GM04503 (cell line): Measurements from ENCODE around the gene ROR1.
A peak's percentile ranks its signal among the peaks of the same experiment; 100 is the strongest.
"Not testable (repeated sequence)": the region's sequence is repeated elsewhere in the genome, so short reads cannot be mapped to it uniquely, and the experiment has no call there.

ENCODE experiments used
- DNase-seq: peaks from one replicate; pipeline ENCODE4 v3.0.0-alpha.2; 2012; ENCODE audit warnings: low read depth

Gene ROR1

DNA sequence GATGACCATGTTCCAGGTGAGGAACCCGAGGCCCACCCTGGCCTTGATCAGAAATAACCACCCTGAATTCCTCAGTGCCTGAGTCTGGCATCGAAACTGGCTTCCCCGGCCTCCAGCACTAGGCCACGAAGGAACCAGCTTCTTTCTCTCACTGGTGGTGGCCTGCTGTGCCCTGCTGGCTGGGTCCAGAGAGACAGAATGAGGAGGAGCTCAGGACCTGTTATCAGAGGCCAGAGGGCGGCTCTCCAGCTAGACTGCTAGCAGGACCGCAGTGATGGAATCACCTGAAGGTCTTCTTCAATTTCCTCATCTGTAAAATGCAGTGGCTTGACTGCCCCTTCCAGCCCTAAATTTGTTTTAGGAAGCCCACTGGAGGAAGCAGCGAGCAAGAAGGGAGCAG is 20.5 kb downstream of the ROR1 start:
- DNase-seq, result no peak

DNA sequence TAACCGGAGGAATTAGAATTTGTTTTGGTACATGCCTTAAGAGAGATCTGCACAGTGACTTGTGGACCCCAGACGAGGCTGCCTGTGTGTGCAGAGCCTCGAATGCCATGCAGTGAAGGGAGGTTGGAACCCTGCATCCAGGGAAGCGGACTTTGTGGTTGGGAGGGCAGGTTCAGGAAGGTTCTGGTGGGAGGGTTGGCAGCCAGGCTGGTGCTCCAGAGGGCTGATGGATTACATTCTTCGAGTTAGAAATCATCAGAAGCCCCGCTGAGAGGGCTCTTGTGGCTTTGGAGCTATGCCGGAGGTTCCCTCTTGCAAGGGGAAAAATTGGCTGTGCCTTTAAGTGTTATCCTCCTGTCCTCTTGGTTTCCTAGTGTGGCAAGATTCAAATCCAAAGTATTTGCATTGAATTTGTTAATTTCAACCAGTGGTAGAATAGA is 21.1 kb downstream of the ROR1 start:
- no peak for DNase-seq

DNA sequence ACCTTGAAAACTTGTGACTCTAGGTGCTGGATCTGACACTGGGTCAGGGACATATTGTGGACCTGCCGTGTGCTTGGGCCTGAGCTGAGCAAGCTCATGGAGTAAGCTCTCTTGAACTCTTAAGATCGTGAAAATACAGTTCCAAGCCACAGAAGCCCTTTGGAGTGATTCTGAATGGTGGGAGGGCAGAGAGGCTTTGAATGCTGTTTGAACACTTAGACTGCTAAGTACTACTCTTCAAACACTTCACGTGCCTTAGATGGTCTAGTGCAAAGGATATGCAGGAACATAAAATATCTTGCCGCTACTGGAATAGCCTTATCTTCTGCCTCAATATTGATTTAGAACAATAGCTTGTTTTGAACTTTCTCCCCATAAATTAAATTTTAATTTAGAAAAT is 21.6 kb downstream of the ROR1 start:
- DNase-seq, result no peak

DNA sequence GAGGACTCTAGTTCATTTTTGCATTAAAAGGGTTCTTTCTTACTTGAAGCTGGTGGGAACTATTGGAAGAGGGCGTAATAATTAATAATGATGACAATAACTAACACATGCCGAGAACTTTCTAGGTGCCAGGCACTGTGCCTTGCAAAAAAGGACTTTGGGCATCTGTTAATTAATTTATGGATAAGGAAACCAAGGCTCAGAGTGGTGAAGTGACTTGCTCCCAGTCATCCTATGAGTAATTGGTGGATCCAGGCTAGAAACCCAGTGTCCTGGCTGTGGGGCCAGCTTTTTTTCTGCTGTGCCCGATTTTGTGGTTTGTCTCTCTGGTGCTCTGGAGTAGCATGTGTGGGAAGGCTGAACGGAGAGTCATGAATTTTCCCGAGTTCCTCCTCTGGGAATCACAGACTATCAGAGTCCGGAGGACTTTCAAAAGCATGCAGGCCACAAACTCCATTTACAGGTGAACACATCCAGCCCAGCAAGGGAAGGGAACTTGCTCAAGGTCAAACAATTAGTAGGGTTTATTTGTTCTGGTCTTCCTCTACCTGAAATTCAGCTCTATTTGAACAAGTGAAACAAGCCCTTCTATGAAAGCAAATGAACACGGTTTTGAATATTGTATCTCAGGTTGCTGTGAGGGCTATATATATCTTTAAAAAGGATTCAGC is 23.4 kb downstream of the ROR1 start:
- no peak for DNase-seq

DNA sequence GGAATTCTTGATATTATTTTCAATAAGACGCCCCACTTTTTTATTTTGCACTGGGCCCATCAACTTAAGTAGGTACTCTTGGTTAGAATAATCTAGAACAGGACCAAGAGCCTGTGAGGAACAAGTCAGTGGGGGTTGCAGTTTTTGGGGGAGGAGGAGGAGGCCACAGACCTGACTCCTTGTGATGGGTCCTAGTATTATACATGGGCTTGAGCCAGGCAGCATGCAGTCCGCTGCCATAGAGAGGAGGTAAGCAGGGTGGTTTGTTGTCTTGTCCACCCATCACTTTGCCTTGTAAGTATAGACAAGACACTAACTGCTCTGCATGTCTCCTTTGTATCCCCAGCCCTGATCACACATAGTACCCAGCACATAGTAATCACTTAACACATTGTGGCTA is 24.5 kb downstream of the ROR1 start:
- no peak for DNase-seq

DNA sequence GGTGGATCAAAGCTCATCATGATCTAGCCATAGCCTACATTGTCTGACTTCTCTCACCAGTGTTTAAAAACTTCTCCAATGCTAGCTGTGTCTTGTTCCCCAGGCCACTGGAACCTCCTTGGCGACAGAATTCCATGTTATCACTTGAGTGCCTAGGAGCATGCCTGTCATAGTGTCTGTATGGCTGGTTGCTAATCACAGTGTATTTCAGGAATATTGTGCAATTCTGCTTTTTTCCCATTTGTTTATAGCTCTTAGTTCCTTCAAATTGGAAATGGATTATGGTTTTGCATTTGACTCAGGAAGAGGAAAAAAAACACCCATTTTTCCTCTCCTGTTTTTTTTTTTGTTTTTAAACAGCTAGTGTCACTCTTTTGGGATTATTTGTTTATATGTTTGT is 25.5 kb downstream of the ROR1 start:
- no peak for DNase-seq

DNA sequence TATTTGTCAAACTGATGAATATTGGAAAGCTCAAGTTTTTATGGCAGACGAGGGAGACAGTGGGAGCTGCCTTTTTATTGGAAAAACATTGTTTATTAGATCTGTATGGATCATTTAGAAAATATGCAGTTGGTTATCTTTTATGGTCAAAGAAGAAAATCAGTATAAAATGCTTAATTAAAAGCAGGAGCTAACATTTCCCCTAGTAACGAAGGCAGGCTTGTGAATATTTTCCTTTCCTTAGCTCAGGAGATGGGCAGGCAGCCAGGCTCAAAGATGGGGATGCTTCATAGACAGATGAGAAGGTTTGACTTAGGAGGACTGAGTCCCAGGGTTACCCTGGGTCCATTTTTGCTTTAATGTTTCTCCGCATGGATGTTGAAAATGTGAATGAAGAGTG is 26.0 kb downstream of the ROR1 start:
- DNase-seq, result peak; percentile 70

DNA sequence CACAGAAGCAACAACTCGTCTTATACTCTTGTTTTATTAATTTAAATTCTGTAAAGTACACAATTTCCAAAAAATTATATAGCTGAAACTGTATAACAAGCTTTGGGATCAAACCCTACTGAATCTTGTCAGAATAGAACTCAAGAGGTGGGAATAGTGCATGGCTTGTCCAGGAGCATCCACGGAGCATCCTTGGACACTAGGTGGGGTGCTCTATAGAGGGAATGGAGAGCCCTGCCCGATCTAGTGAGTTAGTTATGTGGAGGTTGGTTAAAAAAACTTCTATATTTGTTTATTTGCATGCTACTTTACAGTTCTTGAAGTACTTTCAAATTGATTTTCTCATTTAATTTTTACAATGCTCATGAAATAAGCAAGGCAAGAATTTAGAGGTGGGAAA is 28.3 kb downstream of the ROR1 start:
- DNase-seq, result no peak

DNA sequence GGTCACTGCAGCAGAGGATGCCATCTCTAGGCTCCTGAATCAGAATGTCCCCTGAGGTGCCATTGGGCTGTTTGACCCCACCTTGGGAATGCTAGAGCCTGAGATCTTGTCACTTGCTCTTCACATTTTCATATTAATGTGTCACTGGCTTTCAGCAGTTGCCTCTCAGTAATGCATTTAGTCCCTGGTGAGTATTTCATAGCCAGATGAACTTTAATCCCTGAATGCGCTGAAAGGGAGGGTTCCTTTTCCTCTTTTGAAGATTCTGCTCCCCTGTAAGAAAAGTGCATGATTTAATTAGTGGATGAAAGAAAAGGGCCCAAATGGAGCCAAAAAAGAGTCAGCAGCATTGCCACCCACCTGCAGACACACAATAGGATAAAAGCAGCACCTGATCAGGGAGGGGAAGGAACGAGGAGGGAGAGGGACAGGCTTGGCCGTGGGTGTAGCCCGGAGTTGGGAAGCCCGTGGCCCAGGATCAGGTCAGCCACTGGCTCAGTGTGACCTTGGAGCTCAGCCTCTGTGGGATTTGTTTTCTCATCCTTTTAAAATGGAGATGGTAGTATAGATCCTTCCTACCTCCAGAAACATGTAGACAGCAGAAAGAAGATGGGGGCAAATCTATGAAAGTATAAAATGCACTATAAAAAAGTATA is 31.1 kb downstream of the ROR1 start:
- DNase-seq, result no peak

DNA sequence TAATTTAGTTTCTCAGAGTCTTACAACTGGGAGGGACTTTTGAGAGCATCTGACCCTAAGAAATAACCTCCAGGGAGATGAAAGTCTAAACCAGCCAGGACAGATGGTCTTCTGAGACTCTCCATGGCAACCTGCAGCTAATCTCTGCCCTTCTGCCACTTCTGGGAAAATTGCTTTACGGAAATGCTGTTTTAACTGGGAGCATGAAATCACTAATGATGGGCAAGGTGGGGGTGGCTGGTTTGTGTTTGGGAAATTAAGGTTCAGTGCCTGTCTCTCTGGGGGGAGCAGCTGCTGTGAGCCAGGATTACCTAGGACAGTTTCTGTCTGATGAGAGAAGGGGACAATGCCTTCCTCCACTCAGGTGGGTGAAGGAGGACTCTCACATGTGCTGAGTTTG is 33.2 kb downstream of the ROR1 start:
- DNase-seq, result no peak

DNA sequence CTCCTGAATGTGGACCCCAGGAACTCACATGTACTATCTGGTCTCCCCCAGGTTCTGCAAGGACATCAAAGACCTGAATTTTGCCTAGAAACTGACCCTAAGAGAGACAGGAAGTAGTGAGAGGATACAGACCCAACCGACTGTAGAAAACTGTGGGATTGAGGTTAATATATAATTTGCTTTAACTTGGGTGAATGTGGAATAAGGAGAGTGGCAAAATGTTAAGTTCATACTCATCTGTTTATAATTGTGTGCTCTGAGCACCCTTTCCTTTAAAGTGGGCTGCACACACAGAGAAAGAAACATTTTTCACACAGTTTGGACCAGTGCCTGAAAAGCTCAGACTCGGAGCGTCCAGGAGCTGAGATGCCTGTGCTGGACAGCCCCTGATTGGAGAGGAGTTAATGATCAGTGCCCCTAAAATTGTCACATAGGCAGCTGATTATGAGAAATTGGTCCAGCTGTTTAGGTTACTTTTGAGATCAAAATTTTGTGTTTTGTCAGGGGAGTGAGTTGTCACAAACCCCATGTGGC is 37.2 kb downstream of the ROR1 start:
- DNase-seq, result no peak

DNA sequence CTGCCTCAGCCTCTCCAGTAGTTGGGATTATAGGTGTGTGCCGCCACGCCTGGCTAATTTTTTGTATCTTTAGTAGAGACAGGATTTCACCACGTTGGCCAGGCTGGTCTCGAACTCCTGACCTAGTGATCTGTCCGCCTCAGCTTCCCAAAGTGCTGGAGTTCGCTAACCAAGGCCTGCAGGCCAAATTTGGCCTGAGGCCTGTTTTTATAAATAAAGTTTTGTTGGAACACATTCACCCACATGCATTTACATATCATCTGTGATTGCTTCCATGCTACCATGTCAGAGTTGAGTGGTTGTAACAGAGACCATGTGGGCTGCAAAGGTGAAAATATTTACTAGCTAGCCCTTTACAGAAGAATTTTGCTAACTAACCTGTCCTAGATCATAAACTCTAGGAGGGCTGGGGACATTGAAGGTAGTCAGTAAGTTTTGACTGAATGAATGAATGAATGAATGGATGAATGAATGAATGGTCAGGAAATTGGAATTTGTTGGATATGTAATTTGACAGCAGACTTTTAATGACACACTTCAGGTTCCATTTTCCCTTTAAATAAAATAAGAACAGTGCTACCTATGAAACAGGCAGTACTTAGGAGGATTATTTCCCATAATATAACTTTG is 38.4 kb downstream of the ROR1 start:
- DNase-seq, result no peak

DNA sequence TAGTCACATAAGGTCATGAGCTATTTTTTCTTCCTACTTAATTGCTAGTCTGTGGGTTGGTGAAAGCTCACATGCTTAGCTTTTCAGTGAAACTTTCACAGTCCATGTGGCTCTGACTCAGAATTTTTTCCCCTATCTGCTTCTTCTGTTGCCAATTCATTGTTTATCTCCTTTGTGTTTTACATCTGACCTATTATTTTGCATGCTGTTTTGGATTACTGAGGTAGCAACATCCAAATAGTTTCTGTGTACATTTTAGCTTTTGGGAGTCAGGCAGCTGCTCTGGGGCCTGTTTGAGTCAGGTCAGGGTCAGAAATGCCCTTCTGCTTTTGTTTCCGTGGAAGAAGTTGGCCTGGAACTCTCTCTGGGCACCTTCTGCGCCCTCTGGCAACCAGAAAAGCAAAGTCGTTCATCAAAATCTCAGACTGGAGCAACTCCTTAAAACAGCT is 40.0 kb downstream of the ROR1 start:
- DNase-seq, result peak; percentile 87

DNA sequence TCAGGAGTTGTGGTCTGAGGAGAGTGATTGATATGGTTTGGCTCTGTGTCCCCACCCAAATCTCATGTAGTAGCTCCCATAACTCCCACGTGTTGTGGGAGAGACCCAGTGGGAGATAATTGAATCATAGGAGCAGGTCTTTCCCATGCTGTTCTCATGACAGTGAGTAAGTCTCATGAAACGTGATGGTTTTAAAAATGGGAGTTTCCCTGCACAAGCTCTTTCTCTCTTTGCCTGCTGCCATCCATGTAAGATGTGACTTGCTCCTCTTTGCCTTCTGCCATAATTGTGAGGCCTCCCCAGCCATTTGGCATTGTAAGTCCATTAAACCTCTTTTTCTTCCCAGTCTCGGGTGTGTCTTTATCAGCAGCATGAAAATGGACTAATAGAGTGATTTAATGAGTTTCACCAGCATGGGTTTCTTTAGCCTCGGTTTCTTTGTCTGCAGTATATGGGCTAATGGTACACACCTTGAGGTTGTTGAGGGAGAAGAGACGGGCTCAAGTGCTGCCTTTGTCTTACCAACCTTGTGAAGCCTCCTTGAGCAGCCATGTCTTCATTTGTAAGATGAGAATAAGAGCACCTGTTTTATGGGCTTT is 42.5 kb downstream of the ROR1 start:
- not testable (repeated sequence) for DNase-seq

DNA sequence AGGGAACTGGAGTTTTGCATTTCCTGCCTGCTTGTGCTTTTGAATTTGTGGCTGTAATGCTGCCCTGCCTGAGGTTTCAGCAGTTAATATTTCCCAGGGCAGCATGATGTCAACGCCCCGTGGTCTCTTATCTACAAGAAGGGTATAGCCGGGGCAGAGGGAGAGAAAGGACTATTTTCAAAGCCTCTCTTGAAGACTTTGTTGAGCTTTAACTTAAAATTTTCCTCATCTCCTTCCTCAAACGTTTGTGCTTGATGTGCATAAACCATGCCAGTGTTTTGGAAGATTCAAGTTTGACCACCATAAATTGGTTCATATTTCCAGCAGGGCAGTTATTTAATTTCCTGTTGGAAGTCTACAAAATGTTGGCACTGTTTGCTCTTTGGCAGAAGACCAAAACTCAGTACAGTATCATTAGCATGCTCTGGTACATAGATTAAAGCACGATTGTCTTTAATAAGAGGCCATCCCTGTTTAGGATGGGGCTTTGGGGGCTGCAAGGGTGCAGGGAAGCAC is 43.4 kb downstream of the ROR1 start:
- no peak for DNase-seq

DNA sequence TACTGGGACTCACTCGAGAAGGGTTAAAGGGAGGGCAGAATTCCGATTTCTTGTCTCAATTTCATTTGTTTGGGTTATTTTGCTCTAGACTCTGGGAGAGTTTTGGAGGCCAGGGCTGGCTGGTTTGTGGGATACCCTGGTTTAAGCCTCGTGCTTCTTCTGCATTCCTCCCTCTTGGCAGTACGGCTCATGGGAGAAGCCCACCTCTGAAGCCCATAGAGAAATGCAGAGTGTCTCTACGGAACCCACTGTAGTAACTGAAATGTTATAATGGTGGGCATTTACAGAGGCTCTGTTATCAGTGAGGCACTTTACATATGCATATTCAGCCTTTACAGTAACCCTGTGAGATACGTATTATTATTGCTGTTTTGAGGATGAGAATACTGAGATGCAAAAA is 43.9 kb downstream of the ROR1 start:
- DNase-seq, result no peak

DNA sequence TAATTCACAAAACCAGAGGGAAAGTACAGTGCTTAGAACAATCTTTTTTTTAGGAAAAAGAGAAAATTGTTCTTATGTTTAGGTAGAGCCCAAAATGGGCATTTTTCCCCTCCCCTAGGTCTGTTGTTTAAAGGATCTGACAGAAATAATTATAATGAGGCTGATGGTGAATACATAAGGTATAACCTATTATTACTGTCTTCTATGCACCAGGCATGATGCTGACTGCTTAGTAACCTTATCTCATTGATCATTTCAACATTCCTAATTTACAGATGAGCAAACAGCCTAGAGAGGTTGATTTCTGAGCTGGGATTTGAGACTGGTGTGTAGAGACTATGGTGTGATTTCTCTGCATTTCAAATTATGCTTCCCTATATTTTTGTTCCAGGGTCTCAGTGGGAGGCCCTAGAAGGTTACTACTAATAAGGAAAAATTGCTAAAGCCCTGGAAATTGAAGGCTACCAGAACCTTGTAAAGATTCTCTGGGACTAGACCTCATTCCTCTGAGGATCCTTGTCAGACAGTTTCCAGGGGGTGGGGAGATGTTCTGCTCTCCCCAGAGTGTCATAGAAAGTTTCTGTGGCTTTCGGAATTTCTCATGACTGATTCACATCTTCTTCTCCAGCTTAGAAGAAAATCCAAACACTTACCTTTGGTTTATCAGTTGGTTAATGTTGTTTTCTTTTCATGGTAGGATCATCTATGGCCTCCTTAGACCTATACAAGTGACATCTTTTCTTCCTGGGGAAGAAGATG is 44.9 kb downstream of the ROR1 start:
- DNase-seq, result no peak

DNA sequence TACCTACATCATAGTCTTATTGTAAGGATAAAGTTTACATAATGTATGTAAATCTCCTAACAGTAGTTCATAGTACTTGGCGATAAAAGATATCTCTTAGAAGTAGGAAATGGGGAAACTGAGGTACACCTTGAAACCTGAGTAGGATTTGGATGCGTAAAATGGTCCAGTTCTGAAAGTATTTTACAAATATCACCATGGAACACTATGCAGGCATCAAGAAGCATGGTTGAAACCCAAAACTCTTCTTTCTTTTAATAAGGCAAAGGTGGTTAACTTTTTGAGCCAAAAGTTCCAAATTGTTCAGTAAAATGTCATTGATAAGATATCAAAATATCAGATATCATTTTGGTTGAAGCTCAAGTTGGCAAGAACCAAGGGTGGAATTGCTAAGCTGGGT is 46.0 kb downstream of the ROR1 start:
- DNase-seq, result no peak

DNA sequence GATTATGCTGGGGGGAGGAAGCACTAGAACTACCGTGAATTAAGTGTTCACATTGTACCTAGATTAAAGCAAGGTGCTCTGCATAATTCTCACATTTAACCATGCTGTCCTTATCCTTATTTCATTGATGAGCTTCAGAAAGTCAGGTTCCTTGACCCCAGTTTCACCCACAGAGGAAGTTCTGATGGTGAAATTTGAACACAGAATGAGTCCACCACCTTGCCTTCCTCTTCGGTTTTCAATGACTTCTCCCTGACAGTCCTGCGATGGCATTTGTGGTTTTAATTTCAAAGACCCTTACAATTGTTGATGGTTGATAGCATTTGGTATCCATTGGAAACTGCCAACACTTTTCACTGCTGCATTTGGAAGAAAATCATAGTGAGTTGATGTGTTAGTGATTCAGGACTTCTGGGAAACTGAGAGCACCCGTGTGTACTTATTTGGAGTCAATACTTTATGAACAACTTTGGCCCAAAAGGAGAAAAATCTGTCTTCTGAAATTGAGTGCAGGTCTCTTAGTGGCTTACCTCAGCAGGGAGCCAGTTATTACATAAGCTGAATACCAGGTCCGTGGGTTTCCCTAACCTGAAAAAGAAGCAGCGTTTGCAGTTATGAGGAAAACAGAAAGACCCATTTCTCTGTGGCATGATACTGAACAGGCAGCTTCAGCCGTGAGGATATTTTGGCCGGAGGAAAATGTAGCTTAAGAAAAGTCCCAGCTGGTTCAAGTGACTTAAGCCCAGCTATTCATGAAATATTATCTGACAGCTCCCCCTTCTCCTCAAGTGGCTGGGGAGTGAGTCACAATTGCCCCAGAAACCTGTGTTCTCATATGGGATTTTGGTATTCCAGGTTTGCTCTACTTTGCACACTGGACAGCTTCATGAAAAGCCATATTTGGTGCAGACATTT is 47.5 kb downstream of the ROR1 start:
- DNase-seq, result no peak

DNA sequence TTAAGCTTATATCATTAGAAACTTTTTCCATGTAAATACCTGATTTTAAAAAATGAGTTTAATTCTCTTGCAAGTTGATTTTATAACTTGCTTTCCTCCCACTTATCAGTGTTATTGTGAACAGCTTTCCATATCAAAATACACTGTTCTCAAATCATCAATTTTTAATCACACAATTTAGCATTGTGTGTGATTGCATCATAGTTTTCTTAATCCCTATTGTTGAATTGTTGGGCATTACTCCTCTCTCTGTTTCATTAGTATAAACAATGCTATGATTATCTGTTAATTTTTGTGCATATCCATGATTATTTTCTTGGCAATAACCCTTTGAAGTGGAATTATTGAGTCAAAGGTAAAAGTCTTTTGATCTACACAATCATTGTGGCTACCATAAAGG is 48.7 kb downstream of the ROR1 start:
- DNase-seq, result no peak

DNA sequence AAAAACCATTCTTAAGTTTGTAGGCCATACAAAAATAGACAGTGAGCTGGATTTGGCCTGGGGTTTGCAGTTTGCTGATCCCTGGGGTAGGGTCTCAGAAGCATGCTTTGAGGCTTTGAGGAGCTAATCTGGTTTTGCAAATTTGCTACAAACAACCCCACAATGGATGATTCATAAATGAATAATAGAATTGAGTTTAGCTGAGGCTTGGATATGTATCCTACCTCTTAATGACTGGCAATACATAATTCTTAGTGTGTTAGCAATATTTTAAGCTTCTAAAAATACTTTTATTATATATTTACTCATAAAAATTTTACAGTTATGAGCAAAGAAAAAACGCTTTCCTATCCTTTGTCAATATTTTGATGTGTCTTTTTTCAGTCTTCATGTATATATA is 50.6 kb downstream of the ROR1 start:
- no peak for DNase-seq
